Neural cell (in vitro differentiated cells): Measurements from ENCODE around the gene DDN. TPM values are rescaled to one million over a fixed set of nuclear protein-coding genes. Genes with fewer than 3 reads are reported as not detected.

ENCODE experiments used
- H2AFZ ChIP-seq: fragments of 200-600, 300-800 bp; sonication (generic), shearing (Covaris generic); 2 replicates; pipeline ENCODE4 v1.6.0; 2014; ENCODE audit warnings: low read depth, mild to moderate bottlenecking, antibody characterized with exemption, low read length, moderate library complexity
- H3F3A ChIP-seq: fragments of 200-600 bp; shearing (Covaris generic); 2 replicates; pipeline ENCODE4 v1.6.1; 2016; ENCODE audit warnings: mild to moderate bottlenecking, moderate library complexity, mixed read lengths, antibody characterized with exemption, low read length; ENCODE audit not compliant: insufficient read depth, poor library complexity, severe bottlenecking
- H3K27ac ChIP-seq: fragments of 200-600, 300-800 bp; sonication (generic), shearing (Covaris generic); 2 replicates; pipeline ENCODE4 v1.5.1; 2014; ENCODE audit warnings: mild to moderate bottlenecking, low read length, moderate library complexity
- H3K27me3 ChIP-seq: fragments of 300-800, 200-600 bp; sonication (generic), shearing (Covaris generic); 2 replicates; pipeline ENCODE4 v1.6.0; 2014; ENCODE audit warnings: mild to moderate bottlenecking, low read depth, low read length, moderate library complexity; ENCODE audit not compliant: insufficient read depth
- H3K36me3 ChIP-seq: fragments of 300-800, 200-600 bp; sonication (generic), shearing (Covaris generic); 2 replicates; pipeline ENCODE4 v1.5.1; 2014; ENCODE audit warnings: mild to moderate bottlenecking, antibody characterized with exemption, low read length, moderate library complexity; ENCODE audit not compliant: insufficient read depth
- H3K4me2 ChIP-seq: fragments of 300-800, 200-600 bp; sonication (generic), shearing (Covaris generic); 2 replicates; pipeline ENCODE4 v1.6.0; 2014; ENCODE audit warnings: mild to moderate bottlenecking, low read length
- H3K4me3 ChIP-seq: fragments of 300-800, 200-600 bp; sonication (generic), shearing (Covaris generic); 2 replicates; pipeline ENCODE4 v1.5.1; 2014; ENCODE audit warnings: mild to moderate bottlenecking, low read length, moderate library complexity
- H3K79me2 ChIP-seq: fragments of 200-600 bp; shearing (Covaris generic); replicated peaks from 2 replicates; pipeline ENCODE4 v1.6.0; 2014; ENCODE audit warnings: mild to moderate bottlenecking, low read length, moderate library complexity; ENCODE audit not compliant: insufficient read depth
- H3K9ac ChIP-seq: fragments of 300-800, 200-600 bp; sonication (generic), shearing (Covaris generic); 2 replicates; pipeline ENCODE4 v1.6.1; 2016; ENCODE audit warnings: mild to moderate bottlenecking, low read length, mixed read lengths
- H3K9me2 ChIP-seq: fragments of 200-600 bp; shearing (Covaris generic); 2 replicates; pipeline ENCODE4 v1.6.1; 2016; ENCODE audit warnings: mild to moderate bottlenecking, low read length, mixed read lengths; ENCODE audit not compliant: insufficient read depth
- H3K9me3 ChIP-seq: fragments of 200-600, 300-800 bp; sonication (generic), shearing (Covaris generic); 2 replicates; pipeline ENCODE4 v1.6.1; 2016; ENCODE audit warnings: mild to moderate bottlenecking, mixed run types, low read length, moderate library complexity, mixed read lengths
- H4K20me1 ChIP-seq: fragments of 200-600 bp; shearing (Covaris generic); 2 replicates; pipeline ENCODE4 v1.6.1; 2016; ENCODE audit warnings: mild to moderate bottlenecking, mixed run types; ENCODE audit not compliant: insufficient read depth
- CTCF ChIP-seq: fragments of 450-650 bp; IDR thresholded peaks from 2 replicates; pipeline ENCODE4 v1.5.1; 2014; ENCODE audit warnings: antibody characterized with exemption, mild to moderate bottlenecking, moderate library complexity; ENCODE audit not compliant: poor library complexity, severe bottlenecking
- EP300 ChIP-seq: fragments of 450-650 bp; conservative IDR thresholded peaks from 2 replicates; pipeline ENCODE4 v1.6.1; 2014; ENCODE audit warnings: antibody characterized with exemption, mild to moderate bottlenecking, moderate library complexity; ENCODE audit not compliant: poor library complexity, severe bottlenecking
- EZH2 ChIP-seq: fragments of 200-600, 300-800 bp; shearing (Covaris generic), sonication (generic); IDR thresholded peaks from 2 replicates; pipeline ENCODE4 v1.6.1; 2014; ENCODE audit warnings: antibody characterized with exemption, low read length, borderline replicate concordance, mild to moderate bottlenecking; ENCODE audit not compliant: insufficient read depth, poor library complexity, severe bottlenecking
- MXI1 ChIP-seq: fragments of 450-650 bp; conservative IDR thresholded peaks from 2 replicates; pipeline ENCODE4 v1.6.1; 2014; ENCODE audit warnings: antibody characterized with exemption, mild to moderate bottlenecking; ENCODE audit not compliant: poor library complexity, severe bottlenecking
- POLR2AphosphoS5 ChIP-seq: IDR thresholded peaks from 2 replicates; pipeline ENCODE4 v1.6.1; 2012
- RAD21 ChIP-seq: fragments of 450-650 bp; conservative IDR thresholded peaks from 2 replicates; pipeline ENCODE4 v1.6.1; 2014; ENCODE audit warnings: antibody characterized with exemption, mild to moderate bottlenecking, moderate library complexity
- SMC3 ChIP-seq: fragments of 450-650 bp; conservative IDR thresholded peaks from 2 replicates; pipeline ENCODE4 v1.6.1; 2014; ENCODE audit warnings: antibody characterized with exemption, mild to moderate bottlenecking, moderate library complexity; ENCODE audit not compliant: poor library complexity
- TAF1 ChIP-seq: IDR thresholded peaks from 2 replicates; pipeline ENCODE4 v1.6.1; 2012; ENCODE audit warnings: low read depth
- polyA plus RNA-seq: library from polyadenylated mRNA; depleted of rRNA; stranded (reverse); fragments of >200 nt; gene quantifications from 2 replicates; pipeline ENCODE4 v1.2.3, GENCODE V29; 2014
- TF ChIP-seq, protein P1 (sequence below): IDR thresholded peaks from 2 replicates; pipeline ENCODE4 v1.6.1; 2012; ENCODE audit warnings: borderline replicate concordance

The DDN gene
- polyA plus RNA-seq, 1 donor from 2014 or later, result 0.51 TPM

DNA sequence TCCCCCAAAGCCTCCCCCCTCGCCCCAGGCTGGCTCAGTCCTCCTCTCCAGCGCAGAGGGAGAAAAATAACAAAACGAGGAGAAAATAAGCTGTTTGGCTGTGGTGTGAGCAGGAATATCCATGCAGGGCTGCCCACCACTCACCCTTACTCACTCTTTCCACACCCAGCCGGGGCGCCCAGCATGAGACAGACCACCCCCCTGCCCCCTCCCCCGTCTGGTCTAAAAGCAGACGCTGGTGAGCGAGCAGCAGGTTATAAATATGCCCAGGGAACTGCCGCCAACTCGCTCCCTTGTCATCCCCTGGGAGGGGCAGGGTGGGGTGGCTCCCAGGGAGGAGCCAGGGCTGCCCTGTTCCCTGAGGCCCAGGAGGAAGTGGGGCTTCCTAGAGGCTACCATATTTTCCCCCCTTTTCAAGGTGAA is 13.7 kb downstream of the DDN start:
- H4K20me1 ChIP-seq, result no peaks in the 10 kb centered on the region

DNA sequence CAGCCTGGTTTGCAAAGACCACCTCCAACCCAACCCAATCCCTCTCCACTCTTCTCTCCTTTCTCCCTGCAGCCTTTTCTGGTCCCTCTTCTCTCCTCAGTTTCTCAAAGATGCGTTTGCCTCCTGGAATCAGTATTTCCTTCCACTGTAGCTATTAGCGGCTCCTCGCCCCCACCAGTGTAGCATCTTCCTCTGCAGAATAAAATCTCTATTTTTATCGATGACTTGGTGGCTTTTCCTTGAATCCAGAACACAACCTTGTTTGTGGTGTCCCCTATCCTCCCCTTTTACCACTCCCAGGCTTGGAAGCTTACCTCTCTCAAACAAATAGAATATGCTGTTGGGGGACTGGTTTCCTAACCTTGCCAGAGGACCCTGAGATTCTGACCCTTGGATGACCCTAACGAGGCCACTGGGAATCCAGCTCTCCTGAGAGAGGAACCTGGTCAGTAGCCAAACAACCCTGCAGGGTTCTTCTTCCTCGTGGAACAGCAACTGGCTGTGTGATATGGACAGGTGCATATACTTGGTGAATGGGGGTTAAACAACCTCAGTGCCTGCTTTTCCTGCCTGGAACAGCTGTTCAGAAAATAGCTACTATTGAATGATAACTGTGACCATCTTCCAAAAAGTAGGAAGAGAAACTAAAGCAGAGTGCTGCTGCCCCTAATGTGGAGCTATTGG is 16.6 kb downstream of the DDN start:
- no peak overlapping the region for H3K27ac ChIP-seq
- no peaks in the 10 kb centered on the region for H3K36me3 ChIP-seq
- no peak overlapping the region for H2AFZ ChIP-seq
- peaks cover 99% of the 10 kb centered on the region for H3K27me3 ChIP-seq
- H3K4me2 ChIP-seq, result no peak overlapping the region
- H3K79me2 ChIP-seq, result no peaks in the 10 kb centered on the region
- H3K9me2 ChIP-seq, result no peaks in the 10 kb centered on the region
- no peaks in the 10 kb centered on the region for H3K9me3 ChIP-seq
- H3F3A ChIP-seq, result no peaks in the 10 kb centered on the region
- no peak overlapping the region for H3K9ac ChIP-seq
- H4K20me1 ChIP-seq, result no peaks in the 10 kb centered on the region
- H3K4me3 ChIP-seq, result no peak overlapping the region
- TF ChIP-seq SMC3 (no peak), POLR2AphosphoS5 (no peak), CTCF (no peak), EZH2 (no peak), RAD21 (no peak), EP300 (no peak)
- TF ChIP-seq, protein P1, sequence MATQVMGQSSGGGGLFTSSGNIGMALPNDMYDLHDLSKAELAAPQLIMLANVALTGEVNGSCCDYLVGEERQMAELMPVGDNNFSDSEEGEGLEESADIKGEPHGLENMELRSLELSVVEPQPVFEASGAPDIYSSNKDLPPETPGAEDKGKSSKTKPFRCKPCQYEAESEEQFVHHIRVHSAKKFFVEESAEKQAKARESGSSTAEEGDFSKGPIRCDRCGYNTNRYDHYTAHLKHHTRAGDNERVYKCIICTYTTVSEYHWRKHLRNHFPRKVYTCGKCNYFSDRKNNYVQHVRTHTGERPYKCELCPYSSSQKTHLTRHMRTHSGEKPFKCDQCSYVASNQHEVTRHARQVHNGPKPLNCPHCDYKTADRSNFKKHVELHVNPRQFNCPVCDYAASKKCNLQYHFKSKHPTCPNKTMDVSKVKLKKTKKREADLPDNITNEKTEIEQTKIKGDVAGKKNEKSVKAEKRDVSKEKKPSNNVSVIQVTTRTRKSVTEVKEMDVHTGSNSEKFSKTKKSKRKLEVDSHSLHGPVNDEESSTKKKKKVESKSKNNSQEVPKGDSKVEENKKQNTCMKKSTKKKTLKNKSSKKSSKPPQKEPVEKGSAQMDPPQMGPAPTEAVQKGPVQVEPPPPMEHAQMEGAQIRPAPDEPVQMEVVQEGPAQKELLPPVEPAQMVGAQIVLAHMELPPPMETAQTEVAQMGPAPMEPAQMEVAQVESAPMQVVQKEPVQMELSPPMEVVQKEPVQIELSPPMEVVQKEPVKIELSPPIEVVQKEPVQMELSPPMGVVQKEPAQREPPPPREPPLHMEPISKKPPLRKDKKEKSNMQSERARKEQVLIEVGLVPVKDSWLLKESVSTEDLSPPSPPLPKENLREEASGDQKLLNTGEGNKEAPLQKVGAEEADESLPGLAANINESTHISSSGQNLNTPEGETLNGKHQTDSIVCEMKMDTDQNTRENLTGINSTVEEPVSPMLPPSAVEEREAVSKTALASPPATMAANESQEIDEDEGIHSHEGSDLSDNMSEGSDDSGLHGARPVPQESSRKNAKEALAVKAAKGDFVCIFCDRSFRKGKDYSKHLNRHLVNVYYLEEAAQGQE, result no peak

More for the DNA sequence above, 13.7 kb downstream of the DDN start:
- H3K36me3 ChIP-seq, result no peaks in the 10 kb centered on the region
- H3K27me3 ChIP-seq, result peaks cover 99% of the 10 kb centered on the region
- H3F3A ChIP-seq, result no peaks in the 10 kb centered on the region
- H3K9me3 ChIP-seq, result no peaks in the 10 kb centered on the region
- H2AFZ ChIP-seq, result no peak overlapping the region
- H3K9ac ChIP-seq, result no peak overlapping the region
- H3K9me2 ChIP-seq, result no peaks in the 10 kb centered on the region
- H3K4me2 ChIP-seq, result no peak overlapping the region
- H3K4me3 ChIP-seq, result no peak overlapping the region
- H3K79me2 ChIP-seq, result no peaks in the 10 kb centered on the region
- TF ChIP-seq SMC3, result no peak
- no peak for TF ChIP-seq RAD21
- TF ChIP-seq, protein P1, result no peak
- no peak for TF ChIP-seq EP300
- TF ChIP-seq EZH2, result no peak
- TF ChIP-seq MXI1, result no peak
- TF ChIP-seq CTCF, result no peak
- no peak for TF ChIP-seq POLR2AphosphoS5
- TF ChIP-seq TAF1, result no peak
- H3K27ac ChIP-seq, result no peak overlapping the region
